ENCODE measurements around the gene COL8A2.

COL8A2 gene

DNA sequence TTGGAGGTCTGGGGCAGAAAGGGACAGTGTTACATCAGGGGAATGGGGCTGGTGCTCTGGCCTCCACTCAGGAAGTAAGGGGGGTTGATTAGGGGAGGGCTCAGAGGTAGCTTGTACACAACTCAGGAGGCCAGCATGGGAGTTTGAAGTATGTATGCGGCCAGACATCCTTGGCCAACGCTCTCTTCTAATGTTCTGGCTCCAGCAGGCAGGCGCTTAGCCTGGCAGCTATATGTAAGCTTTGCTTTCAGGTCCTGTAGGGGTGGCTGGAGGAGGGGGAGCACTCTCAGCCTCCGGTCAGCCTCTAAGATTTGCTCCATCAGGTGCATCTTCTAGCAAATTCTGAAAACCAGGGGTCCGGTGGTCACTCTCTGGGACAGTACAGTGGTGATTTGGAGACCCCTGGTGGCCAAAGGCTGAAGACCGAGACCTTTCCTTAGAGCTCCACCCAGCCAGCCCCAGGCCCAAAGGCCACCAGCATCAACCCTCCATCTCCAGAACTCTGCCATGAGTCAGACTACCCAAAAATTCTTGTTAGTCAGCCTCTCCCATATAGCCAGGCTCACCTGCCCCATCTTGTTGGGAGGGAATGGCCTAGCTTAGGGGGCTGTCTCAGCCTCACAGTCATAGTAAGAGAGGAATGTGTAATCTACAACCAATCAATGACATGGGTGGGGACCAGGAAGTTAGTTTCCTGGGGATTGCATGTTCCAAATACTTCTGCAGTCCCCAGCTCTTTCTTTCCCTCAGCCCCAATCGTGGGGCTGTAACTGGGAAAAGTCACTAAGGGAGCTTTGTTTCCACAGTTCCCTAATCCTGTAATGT lies 9.7 kb upstream of the COL8A2 start:
- DNase-seq = no peak

DNA sequence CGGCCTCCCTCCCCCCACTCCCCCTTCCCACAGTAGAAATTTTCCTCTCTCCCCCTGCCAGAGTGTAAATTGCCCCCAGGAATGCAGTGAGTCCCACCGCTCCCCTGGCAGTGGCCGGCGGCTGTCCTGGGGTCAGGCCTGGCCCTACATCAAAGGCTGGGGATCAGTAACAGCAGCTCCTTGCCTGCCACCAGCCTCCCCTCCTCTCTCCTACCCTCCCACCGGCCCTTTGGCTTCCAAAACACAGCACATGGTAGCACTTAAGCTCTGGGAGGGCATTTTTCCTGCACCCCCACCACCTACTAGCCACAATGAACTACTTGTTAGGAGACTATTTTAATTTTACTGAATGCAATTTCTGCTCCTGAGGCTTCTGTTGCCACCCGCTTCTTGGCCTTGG lies 9.0 kb upstream of the COL8A2 start:
- no peak for DNase-seq

DNA sequence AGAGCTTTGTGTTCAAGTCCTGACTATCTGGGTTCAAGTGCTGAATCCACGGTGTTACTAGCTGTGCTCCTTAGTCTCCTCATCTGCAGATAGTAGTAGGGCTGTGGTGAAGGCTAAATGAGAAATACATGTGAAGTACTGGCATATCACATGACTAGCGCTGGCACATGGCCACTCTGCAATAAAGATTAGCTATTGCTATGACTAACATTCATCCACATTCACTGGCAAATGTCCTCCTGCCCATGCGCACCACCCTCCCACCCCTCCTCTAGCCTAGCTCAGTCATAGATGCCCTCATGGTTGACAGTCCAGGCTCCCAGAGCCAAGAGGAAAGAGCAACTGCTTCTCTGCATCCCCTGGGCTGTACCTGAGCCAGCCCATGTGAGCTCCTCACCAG lies 8.5 kb upstream of the COL8A2 start:
- no peak for DNase-seq

DNA sequence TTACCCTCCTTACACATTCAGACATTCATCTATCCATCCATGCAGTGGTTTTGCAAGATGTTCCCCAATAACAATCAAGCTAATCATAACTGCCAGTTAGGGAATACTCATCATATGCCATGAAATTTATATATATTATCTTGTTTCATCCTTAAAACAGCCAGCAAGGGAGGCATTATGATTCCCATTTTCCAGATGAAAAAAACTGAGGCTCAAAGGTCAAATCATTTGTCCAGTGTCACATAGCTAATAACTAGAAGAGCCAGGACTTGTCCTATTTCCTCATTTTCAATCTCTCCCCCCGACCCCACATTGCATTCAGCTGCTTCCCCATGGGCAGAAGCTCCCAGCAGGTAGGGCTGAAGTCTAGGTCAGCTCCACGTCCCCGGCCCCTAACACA lies 7.0 kb upstream of the COL8A2 start:
- no peak for DNase-seq

DNA sequence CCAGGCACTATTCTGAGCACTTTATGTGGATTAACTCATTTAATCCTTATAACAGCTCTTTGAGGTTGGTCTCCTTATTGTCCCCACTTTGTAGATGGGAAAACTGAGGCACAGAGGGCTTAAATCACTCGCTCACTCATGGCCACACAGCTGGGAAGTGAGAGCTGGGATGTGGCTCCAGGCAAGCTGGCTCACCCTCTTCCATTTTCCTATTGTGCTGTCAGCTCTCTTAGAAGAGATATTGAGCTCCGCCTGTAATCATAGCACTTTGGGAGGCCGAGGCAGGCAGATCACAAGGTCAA lies 3.8 kb upstream of the COL8A2 start:
- DNase-seq = no peak

DNA sequence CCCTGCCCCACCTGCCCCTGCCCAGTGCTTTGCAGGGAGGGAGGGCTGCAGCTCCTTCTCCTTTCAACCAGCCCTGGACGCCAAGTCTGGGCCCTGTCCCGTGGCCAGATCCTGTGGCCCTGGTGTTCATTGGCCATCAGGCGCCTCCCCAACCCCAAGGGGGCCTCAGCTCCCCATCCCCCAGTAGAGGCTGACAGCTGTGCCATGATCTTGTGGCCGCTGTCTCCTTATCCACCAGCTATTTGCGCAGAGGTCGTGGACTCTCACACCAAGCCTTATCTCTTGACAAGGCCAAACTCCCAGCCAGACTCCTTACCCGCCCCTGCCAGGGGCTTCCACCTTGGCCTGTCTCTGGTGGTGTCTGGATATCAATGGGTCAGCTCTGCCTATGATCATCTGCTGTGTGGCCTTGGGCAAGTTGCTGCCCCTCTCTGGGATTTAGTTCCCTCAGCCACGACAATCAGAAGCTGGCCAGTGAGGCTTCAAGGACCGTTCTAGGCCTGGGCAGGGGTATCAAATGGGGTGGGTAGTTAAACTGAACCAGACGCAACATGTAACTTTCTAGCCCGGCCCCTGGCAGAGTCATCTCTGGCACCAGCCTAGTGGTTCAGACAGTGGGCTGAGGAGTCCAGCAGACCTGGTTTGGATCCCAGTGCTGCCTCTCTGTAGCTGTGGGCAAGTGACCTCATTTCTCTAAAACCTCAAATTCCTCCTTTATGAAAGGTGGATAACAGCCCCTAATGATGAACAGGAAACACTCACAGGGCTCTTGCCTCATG lies 3.3 kb upstream of the COL8A2 start:
- no peak for DNase-seq

DNA sequence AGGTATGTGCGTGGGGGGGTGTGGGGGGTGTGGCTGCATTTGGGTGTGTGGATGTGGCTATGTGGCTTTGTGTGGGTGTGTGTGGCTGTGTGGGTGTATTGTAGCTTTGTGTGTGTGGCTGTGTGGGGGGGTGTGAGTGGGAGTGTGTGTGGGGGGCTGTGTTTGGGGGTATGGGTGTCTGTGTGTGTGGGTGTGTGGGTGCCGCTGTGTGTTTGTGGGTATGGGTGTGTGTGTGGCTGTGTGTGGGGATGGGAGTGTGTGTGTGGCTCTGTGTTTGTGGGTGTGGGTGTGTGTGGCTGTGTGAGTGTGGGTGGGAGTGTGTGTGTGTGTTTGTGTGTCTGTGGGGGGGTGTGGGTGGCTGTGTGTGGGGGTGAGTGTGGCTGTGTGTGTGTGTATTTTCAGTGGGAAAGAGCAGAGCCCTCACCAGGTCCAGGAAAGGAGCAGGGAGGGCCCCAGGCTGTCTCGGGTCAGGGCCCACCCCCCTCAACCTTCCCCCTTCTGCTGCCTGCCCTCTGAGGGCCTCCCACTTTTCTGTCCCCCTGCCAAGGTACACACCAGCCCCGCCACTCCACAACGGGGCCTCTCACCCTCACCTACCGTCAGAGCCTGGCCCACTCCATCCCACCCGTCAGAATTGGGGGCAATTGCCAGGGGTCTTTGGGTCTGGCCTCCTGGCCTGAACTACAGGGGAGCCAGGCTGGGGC lies 1.9 kb upstream of the COL8A2 start:
- no peak for DNase-seq

DNA sequence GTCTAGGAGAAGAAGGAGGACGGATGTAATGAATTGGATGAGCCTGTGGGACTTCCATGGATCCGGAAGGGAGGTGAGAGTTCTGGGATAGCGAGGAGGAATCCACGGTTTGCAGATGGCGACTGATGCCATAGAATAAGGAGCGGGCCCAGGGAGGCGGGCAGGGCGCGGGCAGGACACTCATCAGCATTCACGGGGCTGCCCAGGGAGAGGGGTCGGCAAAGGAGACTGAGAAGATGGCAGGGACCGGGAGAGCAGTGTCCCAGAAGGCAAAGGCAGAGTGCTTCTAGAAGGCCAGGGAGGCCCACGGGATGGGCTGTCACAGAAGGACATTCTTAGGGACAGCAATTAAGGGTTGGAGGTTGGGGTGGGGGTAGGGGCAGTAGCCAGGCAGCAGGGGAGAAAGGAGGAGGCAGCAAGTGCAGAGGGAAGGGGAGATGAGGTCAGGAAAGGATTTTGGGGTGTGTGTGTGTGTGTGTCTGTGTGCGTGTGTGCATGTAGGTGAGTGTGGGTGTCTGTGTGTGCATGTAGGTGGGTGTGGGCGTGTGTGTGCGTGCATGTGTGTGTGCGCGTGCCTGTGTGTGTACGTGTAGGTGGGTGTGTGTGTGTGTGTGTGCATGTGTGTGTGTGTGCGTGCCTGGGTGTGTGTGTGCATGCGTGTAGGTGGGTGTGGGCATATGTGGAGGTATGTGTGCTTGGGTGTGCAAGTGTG lies 1.1 kb upstream of the COL8A2 start:
- no peak for DNase-seq

DNA sequence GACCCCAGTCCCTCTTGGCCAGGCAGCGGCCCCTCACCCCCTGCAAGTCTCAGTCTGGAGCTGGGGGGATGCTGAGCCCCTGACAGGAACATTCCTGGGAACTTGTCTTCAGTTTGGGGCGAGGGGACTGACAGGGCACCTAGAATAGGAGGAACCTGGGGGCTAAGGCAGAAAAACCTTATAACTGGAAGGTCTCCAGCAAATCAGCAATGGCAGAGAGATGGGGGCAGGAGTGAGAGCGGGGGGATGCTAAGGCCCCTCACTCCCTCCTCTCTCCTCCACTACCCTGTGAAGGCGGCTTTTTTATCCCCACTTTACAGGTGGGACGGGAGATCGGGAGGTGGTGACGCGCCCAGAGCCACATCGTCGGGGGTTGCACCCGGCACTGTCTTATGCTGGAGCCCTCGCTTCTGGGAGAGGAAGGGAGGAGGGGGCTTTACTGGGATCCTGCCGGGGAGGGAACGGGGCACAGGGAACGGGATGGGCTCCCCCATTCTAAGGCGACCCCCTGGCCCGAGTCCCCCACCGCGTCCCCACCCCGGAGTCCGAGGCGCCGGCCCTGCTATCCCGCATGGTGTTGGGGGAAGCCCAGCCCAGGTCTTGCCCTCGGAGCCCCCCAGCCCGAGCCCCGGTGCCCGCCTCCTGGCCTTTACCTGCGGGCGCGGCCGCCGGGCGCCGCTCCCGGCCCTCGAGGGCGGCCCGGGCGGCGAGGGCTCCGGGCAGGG lies 456 bp downstream of the COL8A2 start:
- no peak for DNase-seq

DNA sequence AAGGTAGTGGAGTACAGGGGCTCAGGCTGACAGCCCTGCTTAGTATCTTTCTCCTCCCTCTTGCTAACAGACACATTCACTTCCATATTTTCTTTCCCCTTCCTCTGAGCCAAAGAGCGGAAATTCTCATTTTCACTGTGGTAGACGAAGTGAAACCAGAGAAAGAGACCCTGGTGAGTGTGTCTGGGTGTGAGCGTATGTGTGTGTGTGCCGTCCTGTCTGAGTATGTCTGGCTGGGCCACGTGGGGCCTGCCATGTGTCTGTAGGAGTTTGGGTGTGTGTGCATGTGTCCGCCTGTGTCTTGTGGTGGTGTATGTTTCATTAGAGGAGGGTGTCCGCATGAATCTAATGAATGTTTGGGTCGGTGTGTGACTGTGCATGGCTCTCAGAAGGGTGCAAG lies 1.7 kb downstream of the COL8A2 start:
- no peak for DNase-seq

DNA sequence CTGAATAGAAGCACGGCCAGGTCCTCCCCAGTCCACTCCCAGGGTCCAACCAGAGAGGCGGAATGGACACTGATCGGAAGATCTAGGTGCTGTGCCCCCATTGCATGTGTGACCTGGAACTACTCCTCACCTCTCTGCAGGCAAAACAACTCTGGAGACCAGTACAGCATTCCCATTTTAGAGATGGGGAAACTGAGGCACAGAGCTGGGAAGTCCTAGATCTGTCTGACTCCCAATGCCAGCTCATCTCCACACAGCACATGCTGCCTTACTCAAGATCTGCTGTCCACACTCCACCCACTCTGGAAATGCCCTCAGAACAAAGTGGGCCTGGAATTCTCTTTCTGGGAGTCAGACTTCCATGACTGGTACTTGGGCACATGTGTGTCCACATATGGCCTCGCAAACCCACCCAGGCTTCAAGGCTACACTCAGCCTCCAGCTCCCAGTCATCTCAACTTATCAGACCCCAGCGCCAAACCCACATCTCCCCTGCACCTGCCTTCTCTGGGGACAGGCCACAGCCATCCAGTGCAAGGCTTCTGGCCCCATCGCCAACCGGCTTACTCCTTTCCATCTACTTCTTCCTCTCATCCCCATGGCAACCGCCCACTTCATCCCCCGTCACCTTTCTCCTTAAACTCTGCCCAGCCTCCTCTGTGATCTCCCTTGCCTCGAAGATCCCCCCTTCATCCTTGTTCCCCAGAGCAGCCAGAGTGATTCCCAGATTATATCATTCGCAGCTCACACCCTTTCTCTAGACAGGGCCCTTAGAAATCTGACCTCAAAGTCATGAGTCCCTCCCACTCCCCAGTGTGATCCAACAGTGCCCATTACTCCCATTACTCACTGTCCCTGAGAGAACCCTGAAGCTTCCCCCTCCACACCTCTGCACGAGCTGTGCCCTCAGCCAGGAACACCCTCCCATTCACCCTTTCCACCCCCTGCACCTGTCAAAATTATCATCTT lies 2.7 kb downstream of the COL8A2 start:
- no peak for DNase-seq

DNA sequence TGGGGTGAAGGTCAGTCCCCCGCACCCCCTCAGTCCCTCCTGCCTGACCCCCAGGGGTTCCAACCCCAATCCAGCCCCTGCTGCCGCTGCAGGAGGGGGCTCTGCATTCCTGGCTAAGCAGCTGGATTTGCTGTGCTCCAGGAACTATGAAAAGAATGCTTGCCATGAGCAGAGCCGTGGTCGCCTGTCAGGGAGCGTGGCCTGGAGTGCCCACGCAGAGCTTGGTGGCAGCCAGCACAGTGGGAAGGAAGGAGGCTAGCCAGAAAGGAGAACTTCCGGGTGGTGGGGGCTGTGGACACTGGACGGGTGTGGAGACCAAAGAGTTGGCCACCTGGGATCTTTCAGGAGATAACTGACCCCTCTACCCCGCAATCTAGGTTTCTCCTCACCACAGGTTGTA lies 5.6 kb downstream of the COL8A2 start:
- DNase-seq = no peak

DNA sequence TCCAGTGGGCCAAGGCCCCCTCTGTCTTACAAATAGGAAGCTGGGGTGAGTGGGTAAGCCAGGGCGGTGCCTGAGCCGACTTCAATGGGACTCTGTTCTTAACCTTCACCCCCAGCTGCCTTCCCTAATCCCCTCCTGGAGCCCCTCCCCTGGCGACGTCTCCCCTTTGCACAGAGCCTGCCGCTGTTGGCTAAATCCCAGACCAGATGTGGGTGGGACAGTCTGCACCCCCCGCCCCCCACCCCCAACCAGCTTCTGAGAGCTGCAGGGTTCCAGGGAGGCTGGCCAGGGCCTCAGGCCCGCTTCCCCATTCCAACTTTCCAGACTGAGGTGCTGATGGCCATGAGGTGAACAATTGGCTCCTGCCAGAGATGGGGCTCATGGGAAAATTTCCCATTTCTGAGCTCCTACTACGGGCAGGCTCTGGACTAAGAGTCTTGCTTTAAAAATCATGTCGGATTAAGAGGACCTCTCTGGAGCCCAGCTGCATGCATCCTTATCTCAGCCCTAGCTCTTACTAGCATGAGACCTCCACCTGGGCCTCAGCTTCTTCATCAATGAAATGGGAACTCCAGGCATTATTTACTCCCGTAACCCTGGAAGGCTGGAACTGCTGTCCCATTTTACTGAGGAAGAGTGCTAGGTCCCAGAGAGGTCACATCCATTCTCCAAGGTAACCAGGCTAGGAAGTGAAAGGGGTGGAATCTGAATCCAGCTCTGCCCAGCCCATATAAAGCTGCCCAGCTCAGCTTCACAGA lies 6.4 kb downstream of the COL8A2 start:
- no peak for DNase-seq

DNA sequence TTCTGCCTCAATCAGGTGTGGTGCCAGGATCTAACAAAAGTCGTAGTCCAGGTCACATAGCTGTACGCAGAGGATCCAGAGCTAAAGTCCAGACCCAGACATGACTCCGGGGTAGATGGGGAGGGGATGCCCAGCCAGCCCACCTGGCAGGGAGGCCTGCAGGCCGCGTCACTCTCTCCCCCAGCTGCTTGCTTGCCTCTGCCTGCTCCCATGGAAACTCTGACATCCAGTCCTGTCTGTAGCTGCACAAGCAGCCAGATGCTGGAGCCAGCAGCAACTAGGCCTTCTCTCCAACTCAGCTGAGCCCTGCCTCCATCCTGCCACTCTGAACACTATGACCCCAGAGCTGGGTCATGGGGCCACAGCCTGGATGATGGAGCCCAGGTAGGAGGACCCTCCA lies 8.1 kb downstream of the COL8A2 start:
- no peak for DNase-seq

DNA sequence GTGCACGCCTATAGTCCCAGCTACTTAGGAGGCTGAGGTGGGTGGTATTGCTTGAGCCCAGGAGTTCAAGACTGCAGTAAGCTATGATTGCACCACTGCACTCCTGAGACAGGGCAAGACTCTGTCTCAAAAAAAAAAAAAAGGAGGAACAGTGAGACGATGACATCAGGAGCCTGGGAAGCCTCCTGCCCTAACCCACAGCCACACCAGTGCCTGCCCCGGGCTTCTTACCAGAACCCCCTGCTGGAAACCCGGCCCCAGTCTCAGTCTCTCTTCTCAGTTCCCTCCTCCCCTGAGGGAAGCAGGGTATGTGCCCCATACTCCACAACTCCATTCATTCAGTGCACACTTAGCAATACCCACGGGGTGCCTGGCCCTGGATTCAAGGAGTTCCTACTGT lies 9.1 kb downstream of the COL8A2 start:
- DNase-seq = no peak

DNA sequence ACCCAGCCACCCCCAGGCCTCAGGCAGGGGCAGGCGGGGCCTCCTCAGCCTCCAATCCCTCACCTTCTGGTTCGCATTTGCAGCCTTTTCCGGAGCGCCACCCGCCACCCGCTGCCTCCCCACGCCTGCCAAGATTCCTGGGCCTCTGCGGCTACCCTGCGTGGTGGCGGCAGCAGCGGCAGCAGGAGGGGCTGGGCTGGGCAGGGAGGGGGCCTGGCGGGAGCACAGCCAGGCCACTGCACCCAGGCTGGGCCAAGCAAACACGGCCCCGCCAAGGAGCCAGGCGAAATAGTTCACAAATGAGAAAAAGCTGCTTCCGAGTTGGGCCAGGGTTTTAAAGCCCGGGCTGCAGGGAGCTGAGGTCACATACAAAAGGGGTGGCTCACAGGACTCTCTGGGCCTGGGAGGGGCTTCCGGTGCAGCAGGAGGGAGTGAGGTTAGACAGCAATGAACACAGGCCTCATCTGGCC lies 9.8 kb downstream of the COL8A2 start:
- no peak for DNase-seq

DNA sequence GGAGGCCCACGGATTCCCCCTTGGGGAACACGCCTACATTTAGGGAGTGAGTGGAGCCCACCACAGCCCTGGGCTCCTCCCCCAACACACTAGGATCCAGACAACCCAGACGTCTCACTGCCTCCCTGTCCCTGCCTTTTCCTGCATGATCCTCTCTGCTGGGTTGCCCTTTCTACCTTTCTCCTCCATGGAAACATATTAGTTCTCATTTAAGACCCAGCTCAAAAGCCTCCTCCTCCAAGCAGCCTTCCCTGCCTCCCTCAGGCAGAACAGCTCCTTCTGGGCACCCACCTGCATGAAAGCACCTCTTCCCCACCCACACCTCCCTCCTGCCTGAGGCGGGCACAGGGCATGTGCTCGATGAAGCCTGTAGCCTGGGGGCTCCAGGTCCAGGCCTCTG lies 10.7 kb downstream of the COL8A2 start:
- no peak for DNase-seq

DNA sequence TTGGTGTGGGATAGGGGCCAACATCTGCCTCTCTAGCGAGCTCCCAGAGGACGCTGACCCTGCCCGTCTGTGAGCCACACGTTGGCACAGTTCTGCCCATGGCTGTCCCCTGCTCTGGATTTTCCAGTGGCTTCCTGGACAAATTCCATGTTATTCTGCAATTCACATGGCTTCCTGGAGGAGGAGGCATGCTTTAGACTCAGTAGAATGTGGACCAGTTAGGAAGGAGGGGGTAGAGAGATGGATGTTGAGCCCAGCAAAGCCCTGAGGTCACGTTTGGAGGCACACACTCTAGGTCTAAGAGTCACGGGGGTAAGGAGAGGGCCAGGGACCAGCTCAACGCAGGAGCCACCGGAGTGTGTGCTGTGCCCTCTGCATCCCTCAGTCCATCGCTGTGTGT lies 12.2 kb downstream of the COL8A2 start:
- DNase-seq = no peak

DNA sequence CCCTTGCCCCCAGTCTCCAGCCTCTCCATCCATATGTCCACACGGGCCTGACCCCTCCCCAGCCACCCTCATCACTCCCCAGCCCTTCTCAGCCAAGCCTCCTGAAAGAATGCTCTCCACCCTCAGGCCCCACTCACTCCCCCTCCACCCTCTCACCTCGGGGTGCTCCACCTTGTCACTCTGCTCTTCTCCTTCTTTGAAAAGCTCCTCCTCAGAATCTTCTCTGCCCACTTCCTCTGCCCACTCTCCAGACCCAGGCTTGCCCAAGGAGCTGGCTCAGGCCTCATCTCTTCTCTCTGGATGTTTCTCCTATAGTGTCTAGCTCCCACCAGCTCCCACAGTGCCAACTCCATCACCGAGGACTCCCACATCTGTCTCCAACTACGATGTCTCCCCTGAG lies 13.9 kb downstream of the COL8A2 start:
- DNase-seq = no peak

DNA sequence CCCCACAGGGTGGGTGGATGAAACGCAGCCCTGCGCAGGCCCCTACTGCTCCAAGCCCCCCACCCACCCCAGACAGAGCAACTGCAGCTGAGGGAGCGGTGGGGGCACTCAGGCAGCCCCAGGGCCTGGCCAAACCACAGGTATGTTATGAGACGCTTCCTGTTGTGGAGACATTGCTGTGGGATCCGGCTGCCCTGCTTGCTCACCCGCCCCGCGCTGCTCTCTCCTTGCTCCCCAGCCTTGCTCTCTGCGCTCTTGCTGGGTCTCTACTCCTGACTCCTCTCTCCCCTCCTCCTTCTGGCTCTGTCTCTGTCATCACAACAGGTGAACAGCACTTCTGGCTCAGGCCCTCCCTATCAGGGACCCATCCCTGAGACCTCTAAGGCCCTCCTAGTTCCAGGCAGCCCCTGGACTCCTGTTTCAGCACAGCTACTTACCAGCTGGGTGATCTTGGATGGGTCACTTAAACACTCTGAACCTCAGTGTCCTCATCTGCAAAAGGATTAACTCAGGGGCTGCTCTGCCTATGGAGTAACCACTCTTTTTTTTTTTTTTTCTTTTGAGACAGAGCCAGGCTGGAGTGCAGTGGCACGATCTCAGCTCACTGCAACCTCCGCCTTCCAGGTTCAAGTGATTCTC lies 15.9 kb downstream of the COL8A2 start:
- DNase-seq = peak; percentile 25
